Smooth muscle cell (in vitro differentiated cells): ENCODE data around the gene ACTL6A. TPM values are rescaled to one million over a fixed set of nuclear protein-coding genes. Genes with fewer than 3 reads are reported as not detected.

Experiments used
- DNase-seq: peaks from one replicate; lab custom pipeline; 2025; ENCODE audit not compliant: unreplicated experiment; lab: John Stamatoyannopoulos, UW
- H2AFZ ChIP-seq: fragments of 200-600 bp; sonication (generic); 2 replicates; pipeline ENCODE4 v1.6.0; 2016; ENCODE audit warnings: antibody characterized with exemption, low read depth, mild to moderate bottlenecking
- H3F3A ChIP-seq: fragments of 200-600 bp; sonication (generic); 2 replicates; pipeline ENCODE4 v1.6.0; 2017; ENCODE audit warnings: antibody characterized with exemption, low read depth
- H3K27ac ChIP-seq: fragments of 200-600 bp; sonication (generic); 2 replicates; pipeline ENCODE4 v1.5.1; 2016; ENCODE audit warnings: low read depth, mild to moderate bottlenecking
- H3K27me3 ChIP-seq: fragments of 200-600 bp; sonication (generic); 2 replicates; pipeline ENCODE4 v1.6.1; 2016; ENCODE audit warnings: low read depth, mild to moderate bottlenecking
- H3K36me3 ChIP-seq: fragments of 200-600 bp; sonication (generic); 2 replicates; pipeline ENCODE4 v1.5.1; 2016; ENCODE audit warnings: low read depth
- H3K4me1 ChIP-seq: fragments of 200-600 bp; sonication (generic); 2 replicates; pipeline ENCODE4 v1.5.1; 2016; ENCODE audit warnings: low read depth
- H3K4me2 ChIP-seq: fragments of 200-600 bp; sonication (generic); 2 replicates; pipeline ENCODE4 v1.6.0; 2016; ENCODE audit warnings: mild to moderate bottlenecking
- H3K4me3 ChIP-seq: fragments of 200-600 bp; sonication (generic); 2 replicates; pipeline ENCODE4 v1.5.1; 2016; ENCODE audit warnings: mild to moderate bottlenecking
- H3K79me2 ChIP-seq: fragments of 200-600 bp; sonication (generic); 2 replicates; pipeline ENCODE4 v1.6.0; 2016; ENCODE audit warnings: low read depth, mild to moderate bottlenecking
- H3K9ac ChIP-seq: fragments of 200-600 bp; sonication (generic); 2 replicates; pipeline ENCODE4 v1.6.0; 2016; ENCODE audit warnings: low read depth
- H3K9me3 ChIP-seq: fragments of 200-600 bp; sonication (generic); replicated peaks from 2 replicates; pipeline ENCODE4 v1.5.1; 2016; ENCODE audit warnings: low read depth
- H4K20me1 ChIP-seq: fragments of 200-600 bp; sonication (generic); 2 replicates; pipeline ENCODE4 v1.6.0; 2016; ENCODE audit warnings: low read depth
- CTCF ChIP-seq: fragments of 200-600 bp; sonication (generic); IDR thresholded peaks from 2 replicates; pipeline ENCODE4 v1.5.1; 2017; ENCODE audit warnings: borderline replicate concordance, mild to moderate bottlenecking, antibody characterized with exemption; ENCODE audit not compliant: insufficient read depth, poor library complexity, severe bottlenecking
- WGBS: methylation state at CpG from one replicate; pipeline ENCODE4 v1.1.7; 2016; ENCODE audit warnings: low lambda C conversion rate; 5-methylcytosine and 5-hydroxymethylcytosine counted together
- polyA plus RNA-seq: library from polyadenylated mRNA; unstranded; fragments of >200 nt; fragmentation: Nextera tagmentation; extraction: Ambion mirVana; gene quantifications from 2 replicates; pipeline ENCODE4 v1.2.1, GENCODE V29; 2016
- total RNA-seq: library from RNA; depleted of rRNA; stranded (reverse); fragments of >200 nt; gene quantifications from 2 replicates; pipeline ENCODE4 v1.2.3, GENCODE V29; 2014

The ACTL6A gene
- total and polyA plus RNA-seq, 2 experiments from 2014 or later = 62.1 to 75.0 TPM

DNA sequence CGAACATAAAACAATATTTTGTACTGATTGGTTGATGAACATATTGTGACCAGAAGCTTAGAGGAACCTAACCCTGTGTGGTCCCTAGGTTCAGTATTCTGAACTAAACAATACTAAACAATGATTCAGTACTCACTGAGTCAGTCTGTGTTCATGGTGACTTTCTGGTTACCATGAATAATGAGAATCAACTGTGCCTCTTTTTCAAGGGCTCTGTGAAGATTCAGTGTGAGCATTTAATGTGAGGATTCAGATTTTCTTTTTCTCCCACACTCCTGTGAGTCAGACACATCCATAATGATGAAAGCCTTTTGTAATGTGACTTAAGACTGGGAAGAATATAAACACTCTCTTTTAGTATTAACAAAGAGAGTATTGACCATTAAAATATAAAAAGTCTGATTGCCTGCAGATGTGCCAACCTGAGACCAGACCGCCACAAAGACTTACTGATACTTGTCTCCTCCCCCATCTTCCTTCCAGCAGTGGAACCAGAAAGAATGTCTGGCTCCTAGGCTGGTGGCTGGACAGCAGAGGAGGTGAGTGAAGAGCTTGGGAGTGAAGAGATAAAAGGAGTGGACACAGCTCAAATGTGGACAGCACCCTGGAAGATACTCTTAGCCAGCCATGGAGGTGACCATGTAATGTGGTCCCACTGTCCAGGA lies 17.6 kb upstream of the ACTL6A start:
- H2AFZ ChIP-seq = peak overlapping the region; percentile 17

GRCh38 chr3:179546814-179547241 lies 15.9 kb upstream of the ACTL6A start:
- no peak overlapping the region for H3K27ac ChIP-seq
- H4K20me1 ChIP-seq = no peaks in the 10 kb centered on the region
- no peaks in the 10 kb centered on the region for H3K36me3 ChIP-seq
- no peaks in the 10 kb centered on the region for H3K27me3 ChIP-seq
- no peaks in the 10 kb centered on the region for H3K79me2 ChIP-seq
- no peaks in the 10 kb centered on the region for H3K4me1 ChIP-seq
- TF ChIP-seq CTCF = no peak
- no peak overlapping the region for H3K4me3 ChIP-seq
- H3F3A ChIP-seq = peaks cover 8% of the 10 kb centered on the region
- WGBS = 40% methylated on average over 2 of the region's 2 CpGs
- H3K9me3 ChIP-seq = no peaks in the 10 kb centered on the region
- no peak overlapping the region for H3K4me2 ChIP-seq
- no peak for DNase-seq
- no peak overlapping the region for H2AFZ ChIP-seq
- H3K9ac ChIP-seq = no peak overlapping the region

More for the DNA sequence above, 17.6 kb upstream of the ACTL6A start:
- peaks cover 8% of the 10 kb centered on the region for H3F3A ChIP-seq
- no peaks in the 10 kb centered on the region for H3K4me1 ChIP-seq
- no peak overlapping the region for H3K4me3 ChIP-seq
- peak overlapping the region; percentile 19 for H3K9ac ChIP-seq
- no peak for DNase-seq
- H3K4me2 ChIP-seq = no peak overlapping the region
- no peak for TF ChIP-seq CTCF
- H3K9me3 ChIP-seq = no peaks in the 10 kb centered on the region
- no peaks in the 10 kb centered on the region for H3K27me3 ChIP-seq
- H3K79me2 ChIP-seq = no peaks in the 10 kb centered on the region
- peak overlapping the region; percentile 85 for H3K27ac ChIP-seq
- WGBS = 58% methylated on average over 2 of the region's 2 CpGs
- no peaks in the 10 kb centered on the region for H3K36me3 ChIP-seq
- no peaks in the 10 kb centered on the region for H4K20me1 ChIP-seq

GRCh38 chr3:179551349-179552105 lies 11.2 kb upstream of the ACTL6A start:
- Histone ChIP-seq H3K36me3 (no peaks in the 10 kb centered on the region), H2AFZ (peak overlapping the region; percentile 36), H3K27me3 (no peaks in the 10 kb centered on the region), H4K20me1 (no peaks in the 10 kb centered on the region), H3K79me2 (no peaks in the 10 kb centered on the region), H3K27ac (no peak overlapping the region), H3K4me1 (no peaks in the 10 kb centered on the region), H3F3A (no peaks in the 10 kb centered on the region), H3K9ac (no peak overlapping the region), H3K9me3 (no peaks in the 10 kb centered on the region), H3K4me2 (no peak overlapping the region), H3K4me3 (no peak overlapping the region)
- no peak for DNase-seq
- TF ChIP-seq CTCF = no peak
- 59% methylated on average over 4 of the region's 4 CpGs for WGBS
